Neural progenitor cell (in vitro differentiated cells): Measurements from ENCODE around the gene RTP5. TPM values are rescaled to one million over a fixed set of nuclear protein-coding genes. Genes with fewer than 3 reads are reported as not detected.

Experiments
- DNase-seq: peaks from one replicate; pipeline ENCODE4 v3.0.0-alpha.2; 2016; ENCODE audit warnings: low spot score
- H2AFZ ChIP-seq: fragments of 200-600 bp; sonication (generic); replicated peaks from 2 replicates; pipeline ENCODE4 v1.6.1; 2016; ENCODE audit warnings: antibody characterized with exemption
- H3F3A ChIP-seq: fragments of 200-600 bp; sonication (generic); 2 replicates; pipeline ENCODE4 v1.6.1; 2016; ENCODE audit warnings: antibody characterized with exemption, low read depth
- H3K27ac ChIP-seq: fragments of 200-600 bp; sonication (generic); 2 replicates; pipeline ENCODE4 v1.5.1; 2016; ENCODE audit warnings: mild to moderate bottlenecking
- H3K27me3 ChIP-seq: fragments of 200-600 bp; sonication (generic); 2 replicates; pipeline ENCODE4 v1.6.1; 2016; ENCODE audit warnings: mild to moderate bottlenecking, moderate library complexity
- H3K36me3 ChIP-seq: fragments of 200-600 bp; sonication (generic); 2 replicates; pipeline ENCODE4 v1.5.1; 2016
- H3K4me1 ChIP-seq: fragments of 200-600 bp; sonication (generic); 2 replicates; pipeline ENCODE4 v1.6.1; 2016; ENCODE audit warnings: mixed run types
- H3K4me2 ChIP-seq: fragments of 200-600 bp; sonication (generic); 2 replicates; pipeline ENCODE4 v1.6.1; 2016
- H3K4me3 ChIP-seq: fragments of 200-600 bp; sonication (generic); 2 replicates; pipeline ENCODE4 v1.5.1; 2016
- H3K79me2 ChIP-seq: fragments of 200-600 bp; sonication (generic); 2 replicates; pipeline ENCODE4 v1.6.1; 2016; ENCODE audit warnings: low read depth
- H3K9ac ChIP-seq: fragments of 200-600 bp; sonication (generic); 2 replicates; pipeline ENCODE4 v1.6.1; 2016
- H3K9me3 ChIP-seq: fragments of 200-600 bp; sonication (generic); 2 replicates; pipeline ENCODE4 v1.5.1; 2016; ENCODE audit warnings: low read depth
- H4K20me1 ChIP-seq: fragments of 200-600 bp; sonication (generic); 2 replicates; pipeline ENCODE4 v1.6.1; 2016; ENCODE audit warnings: low read depth
- H3K27ac Mint-ChIP-seq: 3 replicates; pipeline ENCODE4 v1.8.0; 2021; ENCODE audit warnings: mixed read lengths
- H3K27me3 Mint-ChIP-seq: 2 replicates; pipeline ENCODE4 v1.8.0; 2022; ENCODE audit warnings: low read depth, mild to moderate bottlenecking, inconsistent platforms, moderate library complexity, mixed read lengths; ENCODE audit not compliant: insufficient read depth
- H3K36me3 Mint-ChIP-seq: 3 replicates; pipeline ENCODE4 v1.8.0; 2021; ENCODE audit warnings: mixed read lengths
- H3K4me1 Mint-ChIP-seq: 3 replicates; pipeline ENCODE4 v1.8.0; 2021; ENCODE audit warnings: mixed read lengths
- H3K4me3 Mint-ChIP-seq: 3 replicates; pipeline ENCODE4 v1.8.0; 2021; ENCODE audit warnings: mild to moderate bottlenecking, moderate library complexity, mixed read lengths
- H3K9me3 Mint-ChIP-seq: 3 replicates; pipeline ENCODE4 v1.8.0; 2020; ENCODE audit warnings: mixed read lengths
- CTCF ChIP-seq: fragments of 200-600 bp; sonication (generic); IDR thresholded peaks from 2 replicates; pipeline ENCODE4 v1.5.1; 2017; ENCODE audit warnings: antibody characterized with exemption, mild to moderate bottlenecking
- EZH2 ChIP-seq: fragments of 200-600 bp; sonication (generic); IDR thresholded peaks from 2 replicates; pipeline ENCODE4 v1.6.1; 2017; ENCODE audit warnings: antibody characterized with exemption, mild to moderate bottlenecking, moderate library complexity
- EZH2phosphoT487 ChIP-seq: fragments of 200-600 bp; sonication (generic); IDR thresholded peaks from 2 replicates; pipeline ENCODE4 v1.6.1; 2017; ENCODE audit warnings: antibody characterized with exemption
- total RNA-seq: library from RNA; depleted of rRNA; stranded (reverse); fragments of >200 nt; gene quantifications from 2 replicates; pipeline ENCODE4 v1.2.3, GENCODE V29; 2015; ENCODE audit warnings: low replicate concordance

Gene RTP5
- total RNA-seq, 1 donor from 2014 or later, result not detected

GRCh38 chr2:241860184-241861078, 9.1 kb upstream of the RTP5 start:
- peaks cover 21% of the 10 kb centered on the region for H3K27me3 Mint-ChIP-seq
- Histone ChIP-seq H3K9ac (no peak overlapping the region), H3F3A (peaks cover 16% of the 10 kb centered on the region), H2AFZ (no peak overlapping the region), H3K79me2 (no peaks in the 10 kb centered on the region), H3K27ac (no peak overlapping the region), H3K9me3 (no peaks in the 10 kb centered on the region), H3K4me3 (no peak overlapping the region), H3K27me3 (no peaks in the 10 kb centered on the region), H3K4me2 (no peak overlapping the region), H3K4me1 (no peaks in the 10 kb centered on the region), H3K36me3 (no peaks in the 10 kb centered on the region), H4K20me1 (no peaks in the 10 kb centered on the region)
- DNase-seq, result no peak
- no peak for TF ChIP-seq EZH2
- no peak for TF ChIP-seq CTCF
- no peak for TF ChIP-seq EZH2phosphoT487
- peaks cover 4% of the 10 kb centered on the region for H3K9me3 Mint-ChIP-seq
- peaks cover 24% of the 10 kb centered on the region for H3K4me1 Mint-ChIP-seq
- H3K27ac Mint-ChIP-seq, result no peak overlapping the region
- no peak overlapping the region for H3K4me3 Mint-ChIP-seq
- H3K36me3 Mint-ChIP-seq, result no peaks in the 10 kb centered on the region

- H3K4me3 Mint-ChIP-seq, result peak overlapping the region; percentile 6
These were observed 8.3 kb upstream of the RTP5 start for GRCh38 chr2:241861264-241861663.

GRCh38 chr2:241862093-241862492, 7.4 kb upstream of the RTP5 start:
- Mint-ChIP-seq H3K27ac (no peak overlapping the region), H3K27me3 (peaks cover 24% of the 10 kb centered on the region), H3K36me3 (no peaks in the 10 kb centered on the region), H3K4me1 (peaks cover 24% of the 10 kb centered on the region), H3K4me3 (no peak overlapping the region), H3K9me3 (peaks cover 7% of the 10 kb centered on the region)
- Histone ChIP-seq H3K27me3 (no peaks in the 10 kb centered on the region), H3K9ac (no peak overlapping the region), H3K4me2 (no peak overlapping the region), H3K4me3 (no peak overlapping the region), H3K79me2 (no peaks in the 10 kb centered on the region), H3K36me3 (no peaks in the 10 kb centered on the region), H3K9me3 (no peaks in the 10 kb centered on the region), H4K20me1 (peaks cover 12% of the 10 kb centered on the region), H3F3A (peaks cover 29% of the 10 kb centered on the region), H3K4me1 (no peaks in the 10 kb centered on the region), H3K27ac (no peak overlapping the region), H2AFZ (no peak overlapping the region)
- TF ChIP-seq EZH2 (no peak), EZH2phosphoT487 (no peak), CTCF (no peak)
- no peak for DNase-seq

More at GRCh38 chr2:241861264-241861663, 8.3 kb upstream of the RTP5 start:
- H2AFZ ChIP-seq, result no peak overlapping the region
- H4K20me1 ChIP-seq, result peaks cover 6% of the 10 kb centered on the region
- DNase-seq, result no peak
- H3F3A ChIP-seq, result peaks cover 23% of the 10 kb centered on the region
- no peaks in the 10 kb centered on the region for H3K27me3 ChIP-seq
- TF ChIP-seq EZH2 (no peak), CTCF (no peak), EZH2phosphoT487 (no peak)
- no peak overlapping the region for H3K4me3 ChIP-seq
- no peaks in the 10 kb centered on the region for H3K36me3 ChIP-seq
- Mint-ChIP-seq H3K4me1 (peaks cover 29% of the 10 kb centered on the region), H3K27ac (peak overlapping the region; percentile 14), H3K36me3 (no peaks in the 10 kb centered on the region), H3K27me3 (peaks cover 26% of the 10 kb centered on the region), H3K9me3 (peaks cover 7% of the 10 kb centered on the region)
- no peak overlapping the region for H3K4me2 ChIP-seq
- H3K9ac ChIP-seq, result no peak overlapping the region
- H3K79me2 ChIP-seq, result no peaks in the 10 kb centered on the region
- no peaks in the 10 kb centered on the region for H3K4me1 ChIP-seq
- H3K27ac ChIP-seq, result no peak overlapping the region
- H3K9me3 ChIP-seq, result no peaks in the 10 kb centered on the region
